ENCODE data around the gene TXNDC12. TPM values are rescaled to one million over a fixed set of nuclear protein-coding genes. Genes with fewer than 3 reads are reported as not detected.

Gene TXNDC12
- total RNA-seq, 1 donor from 2014 or later = 75.3 TPM

- Histone ChIP-seq H3K79me2 (ENCODE audit: low read depth) (peaks cover 90% of the 10 kb centered on the region), H3K9me3 (ENCODE audit: low read depth) (no peaks in the 10 kb centered on the region), H3F3A (ENCODE audit: low read depth) (peaks cover 13% of the 10 kb centered on the region), H3K4me2 (peak overlapping the region; percentile 95), H4K20me1 (ENCODE audit: low read depth) (peaks cover 42% of the 10 kb centered on the region), H3K27me3 (no peaks in the 10 kb centered on the region), H3K4me1 (peaks cover 20% of the 10 kb centered on the region), H2AFZ (replicated peaks) (no peak overlapping the region), H3K36me3 (peaks cover 5% of the 10 kb centered on the region), H3K4me3 (peak overlapping the region; percentile 86), H3K9ac (peak overlapping the region; percentile 82), H3K27ac (no peak overlapping the region)
- H3K4me1 Mint-ChIP-seq = peaks cover 30% of the 10 kb centered on the region
- TF ChIP-seq CTCF (IDR thresholded peaks at IDR 0.05) (no peak), EZH2phosphoT487 (IDR thresholded peaks at IDR 0.05) (no peak), EZH2 (IDR thresholded peaks at IDR 0.05) (no peak)
- H3K4me3 Mint-ChIP-seq = peak overlapping the region; percentile 100
- H3K9me3 Mint-ChIP-seq = no peaks in the 10 kb centered on the region
- H3K27me3 Mint-ChIP-seq (ENCODE audit: insufficient read depth, low read depth) = peaks cover 4% of the 10 kb centered on the region
- peaks cover 13% of the 10 kb centered on the region for H3K36me3 Mint-ChIP-seq
- H3K27ac Mint-ChIP-seq = peak overlapping the region; percentile 11
- no peak for DNase-seq (ENCODE audit: low spot score)
Measured at GRCh38 chr1:52057876-52058415, 3.0 kb upstream of the TXNDC12 start.

- peak overlapping the region; percentile 86 for H3K4me3 ChIP-seq
- H3K4me1 ChIP-seq = peaks cover 20% of the 10 kb centered on the region
- no peaks in the 10 kb centered on the region for H3K9me3 ChIP-seq (ENCODE audit: low read depth)
- H2AFZ ChIP-seq (replicated peaks) = no peak overlapping the region
- Mint-ChIP-seq H3K9me3 (no peaks in the 10 kb centered on the region), H3K4me3 (peak overlapping the region; percentile 100), H3K4me1 (peaks cover 35% of the 10 kb centered on the region), H3K36me3 (peaks cover 13% of the 10 kb centered on the region), H3K27me3 (ENCODE audit: insufficient read depth, low read depth) (peaks cover 2% of the 10 kb centered on the region), H3K27ac (no peak overlapping the region)
- DNase-seq (ENCODE audit: low spot score) = no peak
- H3K36me3 ChIP-seq = peaks cover 5% of the 10 kb centered on the region
- H3K79me2 ChIP-seq (ENCODE audit: low read depth) = peaks cover 91% of the 10 kb centered on the region
- peaks cover 36% of the 10 kb centered on the region for H4K20me1 ChIP-seq (ENCODE audit: low read depth)
- TF ChIP-seq CTCF (IDR thresholded peaks at IDR 0.05) = no peak
- TF ChIP-seq EZH2 (IDR thresholded peaks at IDR 0.05) = no peak
- no peak for TF ChIP-seq EZH2phosphoT487 (IDR thresholded peaks at IDR 0.05)
- peak overlapping the region; percentile 82 for H3K9ac ChIP-seq
- no peaks in the 10 kb centered on the region for H3K27me3 ChIP-seq
- peaks cover 13% of the 10 kb centered on the region for H3F3A ChIP-seq (ENCODE audit: low read depth)
- H3K27ac ChIP-seq = no peak overlapping the region
- peak overlapping the region; percentile 95 for H3K4me2 ChIP-seq
Measured at GRCh38 chr1:52057255-52057654, 2.3 kb upstream of the TXNDC12 start.

GRCh38 chr1:52056937-52057231, 1.9 kb upstream of the TXNDC12 start:
- Histone ChIP-seq H3K9ac (peak overlapping the region; percentile 82), H2AFZ (replicated peaks) (peak overlapping the region; percentile 89), H3F3A (ENCODE audit: low read depth) (peaks cover 13% of the 10 kb centered on the region), H3K4me1 (peaks cover 20% of the 10 kb centered on the region), H3K27ac (no peak overlapping the region), H3K27me3 (no peaks in the 10 kb centered on the region), H3K79me2 (ENCODE audit: low read depth) (peaks cover 93% of the 10 kb centered on the region), H3K36me3 (peaks cover 5% of the 10 kb centered on the region), H4K20me1 (ENCODE audit: low read depth) (peaks cover 36% of the 10 kb centered on the region), H3K9me3 (ENCODE audit: low read depth) (no peaks in the 10 kb centered on the region), H3K4me2 (peak overlapping the region; percentile 95), H3K4me3 (peak overlapping the region; percentile 86)
- peak overlapping the region; percentile 94 for H3K27ac Mint-ChIP-seq
- TF ChIP-seq CTCF (IDR thresholded peaks at IDR 0.05) = no peak
- no peak for TF ChIP-seq EZH2phosphoT487 (IDR thresholded peaks at IDR 0.05)
- TF ChIP-seq EZH2 (IDR thresholded peaks at IDR 0.05) = no peak
- peaks cover 14% of the 10 kb centered on the region for H3K36me3 Mint-ChIP-seq
- no peaks in the 10 kb centered on the region for H3K9me3 Mint-ChIP-seq
- H3K27me3 Mint-ChIP-seq (ENCODE audit: insufficient read depth, low read depth) = peaks cover 2% of the 10 kb centered on the region
- peak overlapping the region; percentile 100 for H3K4me3 Mint-ChIP-seq
- peaks cover 35% of the 10 kb centered on the region for H3K4me1 Mint-ChIP-seq
- no peak for DNase-seq (ENCODE audit: low spot score)

Measured in neural progenitor cell (in vitro differentiated cells).